HG03342 (cell line): Measurements from ENCODE around the gene ERFL.

Source experiments
- ATAC-seq: cut with Tn5 transposase; IDR thresholded peaks from one replicate; pipeline ENCODE4 v1.9.1; 2021; ENCODE audit warnings: mild to moderate bottlenecking, moderate library complexity; ENCODE audit not compliant: unreplicated experiment

Gene ERFL

DNA sequence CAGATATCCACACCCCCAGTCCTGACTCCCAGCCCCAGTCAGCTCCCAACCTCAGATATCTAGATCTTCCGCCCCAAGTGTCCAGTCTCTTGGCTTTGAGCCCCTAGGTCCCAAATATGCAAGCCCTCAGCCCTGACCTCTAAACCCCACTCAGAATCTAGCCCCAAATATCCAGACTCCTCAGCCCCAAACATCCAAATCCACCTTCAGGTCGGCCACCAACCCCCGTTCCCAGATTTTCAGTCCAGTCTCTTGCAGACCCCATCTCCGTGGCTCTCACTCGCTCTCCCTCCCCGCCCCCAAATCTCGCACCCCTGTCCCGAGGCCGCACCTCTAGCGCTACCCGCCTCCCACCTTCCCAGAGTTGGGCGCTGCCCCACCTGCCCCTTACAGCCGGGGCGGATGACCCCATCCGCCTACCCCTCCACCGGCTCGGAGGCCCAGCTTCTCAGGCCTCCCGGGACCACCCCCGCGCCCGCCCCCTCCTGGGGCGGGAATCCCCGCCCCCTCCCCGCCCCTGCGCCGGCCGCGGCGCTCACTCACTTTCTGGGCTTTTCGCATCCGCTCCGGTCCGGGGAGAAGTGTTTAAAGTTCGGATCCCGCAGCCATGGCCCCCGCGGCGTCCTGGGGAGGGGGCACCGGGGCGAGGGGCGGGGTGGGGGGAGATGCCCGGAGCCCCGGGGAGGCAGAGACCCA lies 604 bp downstream of the ERFL start:
- ATAC-seq, result no peak

DNA sequence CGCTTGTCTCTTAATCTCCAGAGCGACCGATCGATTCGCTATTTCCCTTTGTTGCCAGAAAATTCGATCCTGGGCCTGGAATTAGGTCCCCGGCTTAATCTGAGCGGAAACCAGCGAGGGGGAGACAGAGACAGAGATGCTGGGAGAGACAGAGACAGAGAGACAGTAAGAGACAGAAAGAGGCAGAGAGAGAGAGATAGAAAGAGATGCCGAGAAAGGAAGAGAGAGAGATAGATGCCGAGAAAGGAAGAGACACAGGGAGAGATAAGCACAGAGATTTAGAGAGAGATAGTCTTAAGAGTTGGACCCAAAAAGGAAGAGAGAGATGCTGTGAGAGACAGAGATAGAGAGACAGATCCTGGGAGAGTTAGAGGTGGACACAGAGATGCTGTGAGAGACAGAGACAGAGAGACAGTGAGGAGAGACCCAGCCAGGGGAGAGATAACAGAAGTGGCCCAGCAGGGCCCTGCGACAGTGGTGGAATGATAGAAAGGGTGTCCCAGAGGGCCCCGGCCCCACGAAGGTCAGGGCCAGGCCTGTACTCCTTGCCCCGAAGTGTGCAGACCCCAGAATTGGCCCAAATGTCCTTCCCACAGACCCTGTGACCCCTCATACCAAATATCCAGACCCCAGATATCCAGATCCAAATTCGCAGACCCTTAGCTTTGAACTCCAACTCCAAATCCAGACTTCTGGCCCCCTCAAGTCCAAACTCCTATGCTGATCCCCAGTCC lies 1.3 kb downstream of the ERFL start:
- no peak for ATAC-seq

DNA sequence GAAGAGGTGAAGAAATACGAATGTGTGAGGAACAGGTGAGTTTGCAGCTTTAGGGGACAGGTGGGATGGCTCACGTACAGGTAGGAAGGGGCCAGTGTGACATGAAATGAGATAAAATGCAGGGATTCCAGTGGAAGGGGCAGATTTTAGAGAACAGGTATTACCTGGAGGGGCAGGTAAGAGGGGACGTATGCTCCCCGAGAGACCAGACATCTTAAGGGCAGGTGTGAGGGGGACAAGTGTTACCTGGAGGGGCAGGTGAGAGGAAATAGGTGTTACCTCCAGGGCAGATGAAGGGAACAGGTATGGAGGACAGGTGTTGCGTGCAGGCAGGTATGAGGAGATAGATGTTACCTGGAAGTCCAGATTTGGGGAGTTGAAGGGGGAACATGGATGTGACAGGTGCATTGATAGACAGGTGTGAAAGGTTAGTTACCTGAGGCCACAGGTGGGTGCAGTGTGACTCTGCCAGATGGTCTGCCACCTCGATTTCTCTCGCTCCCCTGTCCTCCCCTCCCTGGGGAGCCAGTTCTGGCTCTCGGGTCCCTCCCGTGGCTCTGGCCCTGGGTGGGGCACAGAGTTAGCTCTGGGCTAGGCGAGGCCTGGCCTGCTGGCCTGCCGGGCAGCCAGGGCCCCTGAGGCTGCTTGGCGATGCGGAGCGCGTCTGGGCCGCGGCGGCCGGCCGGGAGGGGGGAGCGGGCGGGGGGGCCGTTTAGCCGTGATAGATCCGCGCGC lies 2.1 kb downstream of the ERFL start:
- ATAC-seq, result no peak

DNA sequence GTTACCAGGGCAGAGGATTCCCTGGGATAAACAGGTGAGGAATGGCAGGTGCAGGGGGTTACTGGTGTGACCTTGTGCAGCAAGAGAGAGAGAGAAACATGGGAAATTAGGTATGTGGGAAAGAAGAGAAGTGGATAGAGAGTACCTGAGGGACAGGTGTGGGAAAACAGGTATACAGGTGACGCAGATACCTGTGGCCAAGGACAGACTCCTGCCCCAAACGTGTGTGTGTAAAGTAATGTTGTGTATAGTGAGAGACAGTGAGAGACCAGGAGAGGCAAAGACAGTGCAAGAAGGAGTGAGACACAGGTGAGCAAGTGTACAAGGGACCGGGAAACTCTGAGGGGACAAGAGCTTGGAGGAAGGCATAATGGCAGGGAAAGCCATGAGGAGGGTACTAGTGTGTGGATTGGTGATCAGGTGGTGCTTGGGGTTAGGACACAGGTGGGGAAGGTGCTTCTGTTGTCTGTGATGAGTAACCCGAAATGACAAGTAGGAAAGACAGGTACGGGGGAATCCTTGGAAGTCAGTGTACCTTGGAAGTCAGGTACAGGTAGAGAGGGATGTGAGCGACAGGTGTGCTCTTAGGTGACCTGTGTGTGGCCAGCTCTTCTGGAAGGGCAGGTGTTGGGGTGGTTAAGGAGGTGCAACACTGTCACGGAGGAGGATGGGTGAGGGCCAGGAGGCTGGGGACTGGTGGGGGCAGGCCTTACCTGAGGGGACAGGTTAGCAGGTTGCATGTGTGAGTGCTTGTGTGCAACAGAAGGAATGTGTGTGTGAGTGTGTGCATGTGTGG lies 2.8 kb downstream of the ERFL start:
- ATAC-seq, result no peak

DNA sequence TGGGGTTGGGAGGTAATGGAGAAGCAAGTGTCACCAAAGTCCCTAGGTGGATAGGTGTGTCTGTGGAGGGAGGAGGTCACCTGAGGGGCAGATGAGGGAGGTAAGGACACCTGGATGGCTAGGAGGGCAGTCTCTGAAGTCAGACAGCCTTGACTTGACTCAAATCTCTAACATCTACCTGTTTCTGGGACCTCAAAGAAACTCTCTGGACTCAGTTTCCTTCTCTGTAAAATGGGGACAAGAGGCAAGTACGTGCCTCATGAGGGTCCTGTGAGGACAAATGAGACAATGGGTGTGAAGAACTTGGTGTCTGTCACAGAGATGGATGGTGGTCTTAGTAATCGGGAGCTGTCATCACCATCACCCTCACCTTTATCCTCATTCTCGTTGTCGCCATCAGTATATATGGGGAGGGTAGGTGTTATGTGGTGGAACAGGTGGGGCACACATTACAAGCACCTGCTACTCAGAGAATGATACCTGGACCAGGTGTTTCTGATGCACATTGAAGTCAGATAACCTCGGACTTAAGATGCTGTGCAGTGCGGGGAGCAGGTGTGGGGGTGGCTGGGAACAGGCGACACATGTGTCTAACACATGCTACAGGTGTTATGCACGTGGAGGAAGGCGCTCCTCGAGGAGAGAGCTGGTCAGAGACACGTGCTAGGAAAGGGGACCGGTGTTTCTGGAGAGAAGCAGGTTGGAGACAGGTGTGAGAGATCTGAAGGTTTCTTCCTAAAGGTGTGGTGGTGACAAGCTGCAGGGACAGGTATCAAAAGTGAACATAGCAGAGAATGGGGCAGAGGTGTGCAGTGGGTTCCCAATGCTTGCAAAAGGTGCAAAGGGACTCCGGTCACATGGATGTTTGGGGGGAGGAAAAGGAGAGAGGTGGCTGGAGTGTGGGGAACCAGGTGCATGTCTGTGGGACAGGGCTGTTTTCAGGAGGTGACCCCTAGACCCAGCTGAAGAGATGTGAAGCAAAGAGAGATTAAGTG lies 3.8 kb downstream of the ERFL start:
- ATAC-seq, result no peak

DNA sequence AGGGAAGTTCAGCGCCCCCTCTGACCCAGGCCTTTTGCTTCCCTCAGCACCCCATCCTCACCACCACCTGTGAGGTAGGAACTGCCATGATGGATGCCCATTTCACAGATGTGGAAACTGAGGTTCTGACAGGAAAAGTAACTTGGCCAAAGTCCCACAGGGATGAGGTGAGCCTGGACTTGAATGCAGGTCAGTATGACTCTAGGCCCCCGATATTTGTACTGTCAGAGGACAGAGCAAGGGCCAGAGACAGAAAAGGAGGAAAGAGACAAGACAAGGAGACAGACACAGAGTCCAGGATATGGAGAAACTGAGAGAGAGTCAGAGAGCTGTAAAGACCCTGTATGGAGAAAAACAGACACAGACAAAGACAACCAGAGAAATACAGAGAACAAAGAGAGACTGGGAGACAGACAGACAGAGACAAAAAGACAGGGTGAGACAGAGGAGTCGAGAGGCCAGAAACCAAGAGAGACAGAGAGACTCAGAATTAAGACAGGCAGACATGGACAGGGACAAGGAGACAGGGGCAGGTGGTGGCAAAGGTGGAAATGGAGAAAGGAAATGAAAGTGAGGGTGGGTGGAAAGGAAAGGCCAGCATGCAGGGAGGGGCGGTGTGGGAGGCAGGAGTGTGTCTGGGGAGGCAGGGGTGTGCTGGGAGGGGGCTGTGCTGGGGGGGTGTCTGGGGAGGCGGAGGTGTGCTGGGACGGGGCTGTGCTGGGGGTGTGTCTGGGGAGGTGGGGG lies 5.0 kb downstream of the ERFL start:
- ATAC-seq, result no peak

DNA sequence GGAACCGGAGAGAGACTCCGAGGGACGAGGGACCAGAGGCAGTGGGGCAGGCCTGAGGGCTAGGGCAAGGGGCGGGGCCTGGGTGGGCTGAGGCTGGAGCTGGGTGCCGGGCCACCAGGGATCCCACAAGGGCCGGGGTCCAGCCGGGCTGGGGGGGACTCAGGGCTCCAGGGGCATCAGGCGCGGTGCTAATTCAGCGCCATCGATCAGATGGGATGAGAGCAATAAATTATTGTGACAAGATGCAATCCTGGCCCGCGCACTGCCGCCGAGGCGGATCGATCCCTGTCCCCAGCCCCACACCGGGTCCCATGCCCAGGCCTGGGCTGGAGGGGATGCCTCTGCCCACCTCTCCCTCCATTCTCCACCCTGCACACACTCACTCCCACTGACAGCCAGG lies 5.7 kb downstream of the ERFL start:
- no peak for ATAC-seq

DNA sequence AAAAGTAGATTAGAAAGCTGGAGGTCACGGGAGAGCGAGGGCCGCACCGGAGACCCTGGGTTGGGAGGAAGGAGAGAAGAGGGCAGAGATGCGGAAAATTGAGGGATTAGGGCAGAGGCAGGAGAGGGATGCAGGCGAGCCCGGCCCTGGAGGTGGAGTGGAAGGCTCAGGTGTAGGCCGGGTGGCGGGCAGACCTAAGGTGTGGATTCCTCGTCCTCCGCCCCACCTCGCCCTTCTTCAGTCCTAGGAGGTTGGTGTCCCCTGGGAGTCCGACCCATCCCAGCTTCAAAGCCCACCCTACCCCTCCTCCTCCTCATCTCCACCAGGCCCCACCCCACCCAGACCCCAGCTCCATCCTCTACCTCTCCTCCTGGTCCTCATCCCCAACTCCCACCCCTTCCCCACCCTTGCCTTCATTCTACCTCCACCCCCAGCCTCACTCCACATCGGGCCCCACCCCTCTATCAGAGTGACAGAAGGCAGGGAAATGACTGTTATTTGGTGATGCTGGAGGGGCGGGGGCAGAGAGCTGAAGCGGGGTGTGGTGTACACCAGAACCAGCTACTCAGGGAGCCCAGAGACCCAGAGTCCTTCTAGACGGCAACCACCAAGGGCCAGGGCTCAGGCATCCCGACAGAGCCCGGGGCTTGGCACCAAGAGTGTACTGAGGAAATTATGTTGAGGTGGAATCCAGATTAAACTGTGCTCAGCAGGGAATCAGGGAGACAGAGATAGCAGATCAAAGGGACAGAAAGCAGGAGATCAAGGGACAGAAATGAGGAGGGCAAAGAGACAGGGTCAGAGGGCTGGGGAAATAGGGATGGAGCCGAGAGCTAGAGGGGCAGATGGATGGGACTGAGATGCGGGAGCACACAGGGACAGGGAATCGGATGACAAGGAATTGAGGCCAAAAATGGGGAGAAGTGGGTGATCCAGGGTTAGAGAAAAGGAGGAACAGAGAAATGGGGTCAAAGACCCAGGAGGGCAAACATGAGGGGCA lies 6.4 kb downstream of the ERFL start:
- no peak for ATAC-seq

DNA sequence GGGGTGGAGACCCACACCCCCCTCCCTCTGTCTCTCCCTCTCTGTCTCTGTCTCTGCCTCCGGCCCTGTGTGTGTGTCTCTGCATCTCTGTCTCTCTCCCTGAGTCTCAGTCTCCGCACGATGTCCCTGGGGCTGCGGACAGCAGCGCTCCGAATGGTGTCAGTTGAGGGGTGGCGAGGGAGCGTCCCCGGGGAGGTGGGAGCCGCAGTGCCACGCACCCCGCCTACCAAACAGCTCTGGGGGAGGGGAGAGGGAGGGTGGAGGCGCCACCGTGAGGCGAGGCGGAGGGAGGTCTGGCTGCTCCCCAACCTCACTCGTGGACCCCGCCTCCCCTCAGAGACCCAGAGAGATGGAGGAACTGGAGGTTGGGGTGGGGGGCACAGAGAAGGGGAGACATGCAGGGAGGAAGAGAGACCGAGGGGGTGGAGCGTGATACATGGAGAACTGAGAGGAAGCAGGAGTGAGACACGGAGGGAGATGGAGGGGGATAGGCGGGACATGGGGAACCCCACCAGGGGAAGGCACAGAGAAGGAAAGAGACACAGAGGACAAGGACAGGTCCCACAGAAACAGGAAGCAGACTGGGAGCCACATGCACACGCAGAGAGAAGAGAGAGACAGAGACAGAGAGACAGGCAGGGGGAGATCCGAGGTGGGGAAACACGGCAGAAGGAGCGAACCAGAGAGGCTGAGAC lies 7.2 kb downstream of the ERFL start:
- ATAC-seq, result no peak

DNA sequence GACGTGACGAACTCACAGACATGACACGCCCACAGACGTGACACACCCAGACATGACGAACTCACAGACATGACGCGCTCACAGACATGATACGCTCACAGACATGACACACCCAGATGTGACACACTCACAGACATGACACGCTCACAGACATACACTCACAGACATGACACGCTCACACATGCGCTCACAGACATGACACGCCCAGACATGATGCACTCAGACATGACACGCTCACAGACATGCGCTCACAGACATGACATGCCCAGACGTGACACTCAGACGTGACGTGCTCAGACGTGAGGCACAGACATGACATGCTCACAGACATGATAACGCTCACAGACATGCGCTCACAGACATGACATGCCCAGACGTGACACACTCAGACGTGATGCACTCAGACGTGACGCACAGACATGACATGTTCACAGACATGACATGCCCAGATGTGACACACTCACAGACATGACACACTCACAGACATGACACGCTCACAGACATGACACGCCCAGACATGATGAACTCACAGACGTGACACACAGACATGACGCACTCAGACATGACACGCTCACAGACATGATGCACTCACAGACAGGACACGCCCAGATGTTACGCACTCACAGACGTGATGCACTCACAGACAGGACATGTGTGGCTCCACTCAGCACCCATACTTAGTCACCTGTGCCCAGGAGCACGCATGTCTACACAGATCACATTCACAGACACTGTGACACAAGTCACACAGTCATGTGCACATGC lies 8.1 kb downstream of the ERFL start:
- no peak for ATAC-seq

DNA sequence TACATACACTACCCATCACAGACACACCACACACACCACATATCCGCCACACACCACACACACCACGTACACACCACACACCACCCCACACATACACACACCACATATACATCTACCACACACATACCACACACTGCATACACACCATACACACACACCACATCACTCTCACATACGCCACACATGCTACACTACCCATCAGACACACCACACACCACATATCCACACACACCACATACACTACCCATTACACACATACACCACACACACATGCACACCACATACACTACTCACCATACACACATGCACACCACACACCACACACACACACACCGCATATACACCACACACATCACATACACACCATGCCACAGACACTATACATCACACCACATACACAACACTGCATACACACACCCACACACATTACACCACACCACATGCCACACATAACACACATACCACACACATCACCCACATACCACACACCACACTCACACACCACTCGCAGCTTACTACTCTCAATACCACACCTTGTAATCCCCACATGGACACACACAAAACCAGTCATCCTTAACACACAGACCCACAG lies 9.5 kb downstream of the ERFL start:
- no peak for ATAC-seq

DNA sequence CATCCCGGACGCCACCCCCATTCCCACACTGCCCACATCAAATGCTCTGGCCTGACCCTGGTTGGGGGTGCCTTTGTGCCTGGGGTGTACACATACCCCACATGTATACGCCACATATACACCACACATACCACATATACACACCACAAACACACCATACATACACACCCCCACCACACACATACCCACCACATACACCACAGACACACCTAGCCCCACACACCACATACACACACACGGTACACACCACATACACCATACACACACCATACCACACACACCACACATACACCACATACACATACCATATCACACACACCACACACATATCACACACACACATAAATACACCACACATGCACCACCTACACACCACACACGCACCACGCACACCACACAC lies 10.2 kb downstream of the ERFL start:
- ATAC-seq, result no peak

DNA sequence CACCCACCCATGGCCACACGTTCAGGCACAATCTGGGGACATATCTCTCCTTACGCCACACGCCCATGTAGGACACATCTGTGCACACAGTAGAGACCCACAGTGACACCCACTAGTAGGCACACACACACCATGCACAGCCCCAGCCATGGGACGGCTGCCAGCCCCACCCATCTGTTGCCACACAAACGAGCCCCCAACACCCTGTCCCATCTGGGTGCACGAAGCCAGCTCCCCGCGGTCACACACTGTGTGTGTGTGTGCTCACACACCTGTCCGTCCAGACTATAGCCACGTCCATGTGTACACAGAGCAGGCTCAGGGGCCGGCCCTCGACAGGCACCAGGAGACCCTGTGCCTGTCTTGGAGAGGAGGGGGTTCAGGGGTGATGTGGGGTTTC lies 10.6 kb downstream of the ERFL start:
- no peak for ATAC-seq

DNA sequence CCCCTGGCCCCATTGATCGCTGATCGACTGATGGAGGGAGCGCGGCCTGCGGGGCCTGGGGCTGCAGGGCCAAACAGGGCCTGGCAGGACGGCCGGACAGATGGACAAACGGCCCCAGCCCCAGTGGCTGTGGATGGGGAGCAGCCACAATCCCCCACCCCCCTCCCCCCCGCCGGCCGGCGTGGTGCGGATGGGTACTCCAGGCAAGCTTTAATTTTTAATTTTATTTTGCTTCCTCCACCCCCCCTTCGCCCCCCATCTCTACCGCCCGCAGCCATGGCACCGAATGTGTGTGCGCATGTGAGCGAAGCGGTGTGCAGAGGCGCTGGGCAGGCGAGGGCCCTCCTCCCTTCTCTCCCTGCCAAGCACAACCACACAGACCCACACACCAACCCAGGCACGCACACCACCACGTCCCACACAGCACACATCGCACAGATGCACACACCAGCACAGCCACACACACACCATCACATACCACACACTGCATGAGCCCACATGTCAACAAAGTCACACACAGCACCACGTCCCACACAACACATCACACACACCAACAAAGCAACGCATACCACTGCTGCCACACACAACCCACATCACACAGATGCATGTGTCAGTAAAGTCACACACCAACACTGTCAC lies 12.4 kb downstream of the ERFL start:
- ATAC-seq, result no peak

DNA sequence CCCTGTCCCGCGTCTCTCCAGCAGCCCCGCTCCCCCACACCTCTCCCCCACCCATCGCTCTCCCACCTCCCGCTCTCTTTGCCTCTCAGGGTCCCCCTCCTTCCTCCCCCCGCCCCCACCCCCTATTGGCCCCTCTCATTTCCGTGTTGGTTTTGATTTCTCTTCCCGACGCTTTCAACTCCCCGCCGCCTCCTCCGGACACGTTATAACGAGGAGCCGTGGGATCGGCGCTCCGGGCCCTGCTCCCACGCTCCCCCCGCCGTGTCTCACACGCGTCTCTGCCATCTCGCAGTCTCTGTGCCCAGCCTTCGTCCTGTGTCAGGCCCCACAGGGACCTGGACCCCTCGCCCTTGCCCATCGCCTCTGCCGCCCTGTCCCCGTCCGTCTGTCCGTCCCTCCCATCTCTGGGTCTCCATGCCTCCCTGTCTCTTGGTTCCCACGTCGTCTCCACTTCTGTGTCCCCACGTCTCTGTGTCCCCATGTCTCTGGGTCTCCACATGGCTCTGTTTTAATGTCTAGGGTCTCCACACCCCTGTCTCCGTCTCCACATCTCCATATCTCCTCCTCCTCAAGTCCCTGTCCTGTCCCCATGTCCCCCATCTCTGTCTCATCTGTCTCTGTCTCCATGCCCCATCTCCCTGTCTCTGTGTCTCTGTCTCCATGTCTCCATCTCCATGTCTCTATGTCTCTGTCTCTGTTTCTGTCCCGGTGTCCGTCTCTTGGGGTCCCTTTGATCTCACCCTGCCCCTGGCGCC lies 13.1 kb downstream of the ERFL start:
- ATAC-seq, result no peak
